ENCODE data around the gene KRT15.

DNA sequence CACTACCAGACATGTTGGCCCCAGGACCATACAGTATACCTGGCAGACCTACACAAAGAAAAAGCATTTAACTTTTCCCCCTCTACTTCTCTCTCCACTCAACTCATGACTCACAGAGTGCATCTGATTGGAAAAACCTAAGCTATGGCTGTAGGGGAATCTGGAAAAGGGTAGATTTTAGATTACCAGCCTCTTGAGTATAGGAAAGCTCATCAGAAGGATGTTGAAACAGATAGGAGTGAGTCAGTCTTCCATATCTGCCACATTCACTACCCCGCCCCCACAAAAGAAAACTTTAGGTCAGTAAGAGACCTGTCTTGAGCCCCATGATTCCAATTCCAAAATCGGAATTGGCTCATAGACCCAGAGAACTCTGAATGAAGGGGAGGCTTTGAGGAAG lies 40.9 kb upstream of the KRT15 start:
- TF ChIP-seq, protein P1, sequence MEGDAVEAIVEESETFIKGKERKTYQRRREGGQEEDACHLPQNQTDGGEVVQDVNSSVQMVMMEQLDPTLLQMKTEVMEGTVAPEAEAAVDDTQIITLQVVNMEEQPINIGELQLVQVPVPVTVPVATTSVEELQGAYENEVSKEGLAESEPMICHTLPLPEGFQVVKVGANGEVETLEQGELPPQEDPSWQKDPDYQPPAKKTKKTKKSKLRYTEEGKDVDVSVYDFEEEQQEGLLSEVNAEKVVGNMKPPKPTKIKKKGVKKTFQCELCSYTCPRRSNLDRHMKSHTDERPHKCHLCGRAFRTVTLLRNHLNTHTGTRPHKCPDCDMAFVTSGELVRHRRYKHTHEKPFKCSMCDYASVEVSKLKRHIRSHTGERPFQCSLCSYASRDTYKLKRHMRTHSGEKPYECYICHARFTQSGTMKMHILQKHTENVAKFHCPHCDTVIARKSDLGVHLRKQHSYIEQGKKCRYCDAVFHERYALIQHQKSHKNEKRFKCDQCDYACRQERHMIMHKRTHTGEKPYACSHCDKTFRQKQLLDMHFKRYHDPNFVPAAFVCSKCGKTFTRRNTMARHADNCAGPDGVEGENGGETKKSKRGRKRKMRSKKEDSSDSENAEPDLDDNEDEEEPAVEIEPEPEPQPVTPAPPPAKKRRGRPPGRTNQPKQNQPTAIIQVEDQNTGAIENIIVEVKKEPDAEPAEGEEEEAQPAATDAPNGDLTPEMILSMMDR (IDR thresholded peaks at IDR 0.05) = no peak
- no peak for TF ChIP-seq POLR2A (IDR thresholded peaks at IDR 0.05)

Data from right lobe of liver (tissue), 4 donors.